IPS-18c (cell line): Measurements from ENCODE around the gene NGRN.
"Not testable (repeated sequence)": the region's sequence is repeated elsewhere in the genome, so short reads cannot be mapped to it uniquely, and the experiment has no call there.

Experiments used
- H3K4me3 ChIP-seq: 2 replicates; pipeline ENCODE4 v1.7.0; 2013; ENCODE audit warnings: low read depth, mild to moderate bottlenecking, low read length, moderate library complexity; ENCODE audit not compliant: insufficient read depth
- H3K9me3 ChIP-seq: one replicate; pipeline ENCODE4 v1.6.1; 2013; ENCODE audit warnings: mild to moderate bottlenecking, low read length, moderate library complexity; ENCODE audit not compliant: control insufficient read depth, insufficient read depth

Gene NGRN

DNA sequence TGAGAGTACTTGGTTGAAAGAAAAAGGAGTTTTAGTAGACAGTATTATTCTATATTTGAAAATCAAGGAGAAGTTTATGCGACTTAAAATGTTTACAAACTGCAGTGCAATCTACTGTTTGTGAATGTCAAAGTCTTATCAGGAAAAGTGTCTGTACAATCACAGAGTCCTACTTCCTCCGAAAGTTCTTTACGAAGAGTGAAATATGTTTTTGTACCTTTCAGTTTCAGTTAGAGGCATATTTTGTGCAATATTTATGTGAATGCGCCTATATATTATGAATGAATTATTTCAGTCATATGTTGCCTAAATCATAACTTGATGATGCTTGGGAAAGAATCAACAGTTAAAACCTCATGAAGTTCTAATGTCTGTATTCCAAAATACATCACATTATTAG, 31.5 kb downstream of the NGRN start:
- no peaks in the 10 kb centered on the region for H3K9me3 ChIP-seq
- no peak overlapping the region for H3K4me3 ChIP-seq

GRCh38 chr15:90300541-90300940, 35.1 kb downstream of the NGRN start:
- Histone ChIP-seq H3K9me3 (no peaks in the 10 kb centered on the region), H3K4me3 (no peak overlapping the region)

- Histone ChIP-seq H3K4me3 (no peak overlapping the region), H3K9me3 (no peaks in the 10 kb centered on the region)
These were observed 35.7 kb downstream of the NGRN start for GRCh38 chr15:90300988-90301706.

- H3K9me3 ChIP-seq = no peaks in the 10 kb centered on the region
These were observed 36.3 kb downstream of the NGRN start for GRCh38 chr15:90301707-90302300.

DNA sequence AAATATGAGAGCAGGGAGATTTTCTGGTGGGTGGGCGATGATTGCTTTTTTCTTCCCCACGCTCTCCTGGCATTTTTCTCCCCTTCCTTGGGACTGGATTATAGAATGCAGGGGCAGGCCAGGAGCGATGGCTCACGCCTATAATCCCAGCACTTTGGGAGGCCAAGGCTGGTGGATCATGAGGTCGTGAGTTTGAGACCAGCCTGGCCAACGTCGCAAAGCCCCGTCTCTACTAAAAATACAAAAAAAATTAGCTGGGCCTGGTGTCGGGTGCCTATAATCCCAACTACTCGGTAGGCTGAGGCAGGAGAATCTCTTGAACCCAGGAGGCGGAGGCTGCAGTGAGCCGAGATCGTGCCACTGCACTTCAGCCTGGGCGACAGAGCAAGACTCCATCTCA, 39.9 kb downstream of the NGRN start:
- H3K4me3 ChIP-seq, H3K9me3 ChIP-seq: not testable (repeated sequence)

More at GRCh38 chr15:90301707-90302300, 36.3 kb downstream of the NGRN start:
- H3K4me3 ChIP-seq = no peak overlapping the region

GRCh38 chr15:90305932-90306331, 40.5 kb downstream of the NGRN start:
- no peak overlapping the region for H3K4me3 ChIP-seq
- no peaks in the 10 kb centered on the region for H3K9me3 ChIP-seq

- H3K9me3 ChIP-seq = no peaks in the 10 kb centered on the region
These were observed 41.1 kb downstream of the NGRN start for GRCh38 chr15:90306560-90306959.

DNA sequence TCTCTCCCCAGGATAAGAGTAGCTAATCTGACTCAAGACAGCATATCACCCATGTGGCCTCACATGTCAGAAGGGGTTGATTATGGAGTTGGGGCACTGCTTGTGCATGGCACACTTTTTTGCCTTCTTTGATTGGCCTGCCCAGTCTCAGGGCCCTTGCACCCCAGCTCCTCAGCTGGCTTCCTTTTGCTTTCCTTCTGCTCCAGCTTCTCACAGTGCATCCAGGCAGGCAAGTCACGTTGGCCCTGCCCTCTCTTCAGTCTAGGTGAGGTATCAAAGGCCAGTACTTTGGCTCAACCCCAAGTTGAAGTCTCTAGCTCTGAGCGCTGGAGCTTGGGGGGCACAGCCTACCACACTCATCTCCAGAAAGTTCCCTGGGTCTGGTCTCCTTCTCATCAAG, 42.2 kb downstream of the NGRN start:
- no peak overlapping the region for H3K4me3 ChIP-seq
- no peaks in the 10 kb centered on the region for H3K9me3 ChIP-seq

More at GRCh38 chr15:90306560-90306959, 41.1 kb downstream of the NGRN start:
- H3K4me3 ChIP-seq = no peak overlapping the region

- no peak overlapping the region for H3K4me3 ChIP-seq
- H3K9me3 ChIP-seq = no peaks in the 10 kb centered on the region
These were observed 43.5 kb downstream of the NGRN start for GRCh38 chr15:90309020-90309419.

DNA sequence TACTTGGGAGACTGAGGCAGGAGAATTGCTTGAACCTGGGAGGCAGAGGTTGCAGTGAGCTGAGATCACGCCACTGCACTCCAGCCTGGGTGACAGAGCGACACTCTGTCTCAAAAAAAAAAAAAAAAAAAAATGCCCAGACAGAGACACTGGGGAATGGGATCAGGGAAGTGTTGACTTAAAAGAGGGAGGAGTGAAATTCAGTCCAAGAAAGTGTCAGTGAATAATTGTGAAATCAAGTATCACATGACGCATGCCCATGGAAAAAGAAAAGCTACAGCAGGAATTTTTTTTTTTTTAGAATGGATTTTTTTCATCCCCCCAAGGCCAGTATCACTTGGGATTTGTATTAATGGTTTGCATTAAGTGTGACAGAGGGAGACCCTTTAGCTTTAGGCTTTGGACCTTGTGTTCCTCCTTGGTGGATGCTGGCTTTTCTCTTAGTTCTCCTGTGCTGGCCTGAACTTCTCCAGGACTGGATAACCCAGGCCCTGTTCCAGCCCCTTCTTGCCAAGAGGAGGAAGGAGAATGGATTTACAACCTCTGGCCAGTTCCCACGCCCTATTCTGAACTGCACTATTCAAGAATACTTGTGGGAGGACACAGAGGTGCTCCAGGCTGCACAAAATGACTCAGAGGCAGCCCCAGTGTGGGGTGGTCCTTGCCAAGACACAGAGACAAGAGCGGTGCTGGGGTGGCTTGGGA, 50.0 kb downstream of the NGRN start:
- H3K9me3 ChIP-seq = no peaks in the 10 kb centered on the region
- no peak overlapping the region for H3K4me3 ChIP-seq

DNA sequence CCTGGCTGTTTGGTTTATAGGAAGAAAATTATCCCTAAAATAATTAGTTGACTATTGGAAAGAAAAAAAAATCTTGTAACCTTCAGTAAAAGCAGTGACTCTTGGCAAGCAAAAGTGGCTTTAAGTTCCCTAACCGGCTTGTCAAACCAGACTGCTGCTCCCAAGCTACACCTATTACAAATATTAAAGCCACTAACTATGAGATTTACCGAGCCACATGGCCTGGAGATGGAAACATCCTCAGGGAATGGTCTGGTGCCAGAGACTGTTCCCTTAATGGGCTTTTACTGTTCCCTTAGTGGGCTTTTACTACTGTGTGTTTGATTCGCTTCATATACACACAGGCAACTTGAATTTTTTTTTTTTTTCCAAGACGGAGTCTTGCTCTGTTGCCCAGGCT, 50.7 kb downstream of the NGRN start:
- H3K9me3 ChIP-seq = no peaks in the 10 kb centered on the region
- H3K4me3 ChIP-seq = no peak overlapping the region

DNA sequence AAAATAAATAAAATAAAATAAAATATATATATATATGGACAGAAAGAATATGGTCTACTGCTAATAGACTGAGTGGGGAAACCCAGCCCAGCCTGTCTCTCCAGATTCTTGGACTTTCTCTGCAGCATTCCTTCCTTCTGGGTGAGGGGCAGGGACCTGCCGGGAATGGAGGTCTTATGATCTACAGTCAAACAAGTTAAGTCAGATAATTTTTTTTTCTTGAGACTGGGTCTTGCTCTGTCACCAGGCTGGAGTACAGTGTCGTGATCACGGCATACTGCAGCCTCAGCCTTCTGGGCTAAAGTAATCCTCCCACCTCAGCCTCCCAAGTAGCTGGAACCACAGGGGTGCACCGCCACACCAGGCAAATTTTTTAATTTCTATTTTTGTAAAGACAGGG, 53.1 kb downstream of the NGRN start:
- H3K4me3 ChIP-seq = no peak overlapping the region
- no peaks in the 10 kb centered on the region for H3K9me3 ChIP-seq

- Histone ChIP-seq H3K4me3 (peak overlapping the region; percentile 2; the same call in 1 of the 2 replicates), H3K9me3 (no peaks in the 10 kb centered on the region)
These were observed 54.8 kb downstream of the NGRN start for GRCh38 chr15:90320062-90320884.

- H3K4me3 ChIP-seq = no peak overlapping the region
- H3K9me3 ChIP-seq = no peaks in the 10 kb centered on the region
These were observed 55.4 kb downstream of the NGRN start for GRCh38 chr15:90320885-90321278.
